CD4-positive, alpha-beta T cell treated with Interleukin-2 at 100 ng/mL for 4 hours (primary cell): ENCODE results near the gene FBXW7.

Source experiments
- DNase-seq: peaks from one replicate; pipeline ENCODE4 v3.0.0-alpha.2; 2020; ENCODE audit warnings: low spot score

FBXW7 gene

GRCh38 chr4:152510349-152511147, 25.3 kb downstream of the FBXW7 start:
- DNase-seq, result no peak

- DNase-seq, result no peak
These were observed 26.2 kb downstream of the FBXW7 start for GRCh38 chr4:152509595-152510225.

- DNase-seq, result no peak
These were observed 27.1 kb downstream of the FBXW7 start for GRCh38 chr4:152508818-152509217.

- no peak for DNase-seq
These were observed 27.5 kb downstream of the FBXW7 start for GRCh38 chr4:152508386-152508785.

GRCh38 chr4:152503653-152504290, 32.1 kb downstream of the FBXW7 start:
- no peak for DNase-seq

- DNase-seq, result no peak
These were observed 33.9 kb downstream of the FBXW7 start for GRCh38 chr4:152501846-152502536.

- peak; percentile 91 for DNase-seq
These were observed 35.0 kb downstream of the FBXW7 start for GRCh38 chr4:152500800-152501434.

GRCh38 chr4:152500275-152500674, 35.6 kb downstream of the FBXW7 start:
- DNase-seq, result no peak

GRCh38 chr4:152499344-152499743, 36.5 kb downstream of the FBXW7 start:
- DNase-seq, result no peak

GRCh38 chr4:152494020-152494419, 41.9 kb downstream of the FBXW7 start:
- DNase-seq, result no peak

GRCh38 chr4:152488246-152488645, 47.6 kb downstream of the FBXW7 start:
- DNase-seq, result no peak

- DNase-seq, result no peak
These were observed 49.2 kb downstream of the FBXW7 start for GRCh38 chr4:152486429-152487389.

GRCh38 chr4:152485726-152486276, 50.1 kb downstream of the FBXW7 start:
- DNase-seq, result peak; percentile 79

- no peak for DNase-seq
These were observed 53.7 kb downstream of the FBXW7 start for GRCh38 chr4:152482211-152482610.

- DNase-seq, result no peak
These were observed 55.0 kb downstream of the FBXW7 start for GRCh38 chr4:152480901-152481300.

GRCh38 chr4:152480326-152480725, 55.6 kb downstream of the FBXW7 start:
- no peak for DNase-seq

- DNase-seq, result no peak
These were observed 56.4 kb downstream of the FBXW7 start for GRCh38 chr4:152479428-152480026.

GRCh38 chr4:152478461-152479237, 57.2 kb downstream of the FBXW7 start:
- DNase-seq, result no peak

- DNase-seq, result no peak
These were observed 59.1 kb downstream of the FBXW7 start for GRCh38 chr4:152476796-152477195.
